Endothelial cell (in vitro differentiated cells): ENCODE results near the gene AFAP1L2. TPM values are rescaled to one million over a fixed set of nuclear protein-coding genes. Genes with fewer than 3 reads are reported as not detected.

Experiments
- DNase-seq: peaks from one replicate; pipeline ENCODE4 v3.0.0; 2021; ENCODE audit warnings: low spot score
- H3K27ac Mint-ChIP-seq: one replicate; pipeline ENCODE4 v1.8.0; 2021; ENCODE audit warnings: mixed read lengths, inconsistent platforms; ENCODE audit not compliant: unreplicated experiment
- H3K27me3 Mint-ChIP-seq: one replicate; pipeline ENCODE4 v1.8.0; 2021; ENCODE audit warnings: mild to moderate bottlenecking, moderate library complexity, mixed read lengths, inconsistent platforms; ENCODE audit not compliant: unreplicated experiment
- H3K36me3 Mint-ChIP-seq: one replicate; pipeline ENCODE4 v1.8.0; 2021; ENCODE audit warnings: mild to moderate bottlenecking, low read depth, mixed read lengths, inconsistent platforms; ENCODE audit not compliant: unreplicated experiment
- H3K4me1 Mint-ChIP-seq: one replicate; pipeline ENCODE4 v1.8.0; 2021; ENCODE audit warnings: mild to moderate bottlenecking, mixed read lengths, inconsistent platforms; ENCODE audit not compliant: unreplicated experiment
- H3K4me3 Mint-ChIP-seq: one replicate; pipeline ENCODE4 v1.8.0; 2021; ENCODE audit warnings: mild to moderate bottlenecking, mixed read lengths, inconsistent platforms; ENCODE audit not compliant: unreplicated experiment
- H3K9me3 Mint-ChIP-seq: one replicate; pipeline ENCODE4 v1.8.0; 2021; ENCODE audit warnings: mixed read lengths, inconsistent platforms; ENCODE audit not compliant: unreplicated experiment
- CTCF ChIP-seq: fragments of 200-600 bp; sonication (generic); IDR thresholded peaks from one replicate; pipeline ENCODE4 v1.5.0; 2021; ENCODE audit warnings: antibody characterized with exemption; ENCODE audit not compliant: unreplicated experiment
- total RNA-seq: library from RNA; stranded (reverse); fragmentation: NEBNext Ultra II Directional; extraction: Animal tissue kit (Norgen Biotek cat#: 25700); gene quantifications from one replicate; pipeline ENCODE4 v1.2.1, GENCODE V29; 2021; ENCODE audit not compliant: unreplicated experiment

Gene AFAP1L2
- total RNA-seq, 1 donor from 2014 or later = 0.77 TPM

- H3K27me3 Mint-ChIP-seq = peaks cover 1% of the 10 kb centered on the region
- H3K36me3 Mint-ChIP-seq = peaks cover 27% of the 10 kb centered on the region
- H3K4me1 Mint-ChIP-seq = peaks cover 10% of the 10 kb centered on the region
- no peak for DNase-seq
- TF ChIP-seq CTCF = no peak
- peaks cover 16% of the 10 kb centered on the region for H3K9me3 Mint-ChIP-seq
- no peak overlapping the region for H3K4me3 Mint-ChIP-seq
- H3K27ac Mint-ChIP-seq = no peak overlapping the region
Measured at GRCh38 chr10:114293075-114293474, 111.2 kb downstream of the AFAP1L2 start.

- no peak overlapping the region for H3K27ac Mint-ChIP-seq
- TF ChIP-seq CTCF = no peak
- H3K4me3 Mint-ChIP-seq = no peak overlapping the region
- H3K36me3 Mint-ChIP-seq = peaks cover 24% of the 10 kb centered on the region
- H3K27me3 Mint-ChIP-seq = peaks cover 1% of the 10 kb centered on the region
- DNase-seq = no peak
- peaks cover 16% of the 10 kb centered on the region for H3K9me3 Mint-ChIP-seq
- H3K4me1 Mint-ChIP-seq = peaks cover 11% of the 10 kb centered on the region
Measured at GRCh38 chr10:114291516-114291915, 112.8 kb downstream of the AFAP1L2 start.

GRCh38 chr10:114291076-114291475 is 113.2 kb downstream of the AFAP1L2 start:
- peaks cover 1% of the 10 kb centered on the region for H3K27me3 Mint-ChIP-seq
- peaks cover 14% of the 10 kb centered on the region for H3K9me3 Mint-ChIP-seq
- H3K4me3 Mint-ChIP-seq = no peak overlapping the region
- TF ChIP-seq CTCF = no peak
- no peak for DNase-seq
- no peak overlapping the region for H3K27ac Mint-ChIP-seq
- peaks cover 20% of the 10 kb centered on the region for H3K36me3 Mint-ChIP-seq
- H3K4me1 Mint-ChIP-seq = peaks cover 11% of the 10 kb centered on the region

- Mint-ChIP-seq H3K27me3 (peaks cover 3% of the 10 kb centered on the region), H3K4me1 (peaks cover 11% of the 10 kb centered on the region), H3K4me3 (no peak overlapping the region), H3K36me3 (peaks cover 12% of the 10 kb centered on the region), H3K9me3 (peaks cover 4% of the 10 kb centered on the region), H3K27ac (no peak overlapping the region)
- TF ChIP-seq CTCF = no peak
- DNase-seq = no peak
Measured at GRCh38 chr10:114290038-114290437, 114.3 kb downstream of the AFAP1L2 start.

GRCh38 chr10:114289096-114289436 is 115.2 kb downstream of the AFAP1L2 start:
- H3K4me3 Mint-ChIP-seq = no peak overlapping the region
- no peak for DNase-seq
- no peak overlapping the region for H3K27ac Mint-ChIP-seq
- TF ChIP-seq CTCF = no peak
- peaks cover 5% of the 10 kb centered on the region for H3K36me3 Mint-ChIP-seq
- peaks cover 5% of the 10 kb centered on the region for H3K27me3 Mint-ChIP-seq
- no peaks in the 10 kb centered on the region for H3K9me3 Mint-ChIP-seq
- peaks cover 6% of the 10 kb centered on the region for H3K4me1 Mint-ChIP-seq
